Hepatocyte (in vitro differentiated cells): ENCODE data around the gene SPEG. TPM values are rescaled to one million over a fixed set of nuclear protein-coding genes. Genes with fewer than 3 reads are reported as not detected.

ENCODE experiments used
- DNase-seq: peaks from one replicate; pipeline ENCODE4 v3.0.0-alpha.2; 2016; ENCODE audit warnings: low spot score
- H2AFZ ChIP-seq: fragments of 200-600 bp; sonication (generic); 2 replicates; pipeline ENCODE4 v1.6.0; 2016; ENCODE audit warnings: antibody characterized with exemption, mild to moderate bottlenecking
- H3K27ac ChIP-seq: fragments of 200-600 bp; sonication (generic); 2 replicates; pipeline ENCODE4 v1.5.1; 2016; ENCODE audit warnings: mild to moderate bottlenecking
- H3K27me3 ChIP-seq: fragments of 200-600 bp; sonication (generic); 2 replicates; pipeline ENCODE4 v1.6.1; 2016
- H3K36me3 ChIP-seq: fragments of 200-600 bp; sonication (generic); replicated peaks from 2 replicates; pipeline ENCODE4 v1.5.1; 2016; ENCODE audit warnings: low read depth; ENCODE audit not compliant: insufficient read depth
- H3K4me1 ChIP-seq: fragments of 200-600 bp; sonication (generic); 2 replicates; pipeline ENCODE4 v1.5.1; 2016; ENCODE audit warnings: mild to moderate bottlenecking, moderate library complexity; ENCODE audit not compliant: insufficient read depth
- H3K4me2 ChIP-seq: fragments of 200-600 bp; sonication (generic); 2 replicates; pipeline ENCODE4 v1.6.0; 2016
- H3K4me3 ChIP-seq: fragments of 200-600 bp; sonication (generic); 2 replicates; pipeline ENCODE4 v1.5.1; 2016; ENCODE audit warnings: mild to moderate bottlenecking
- H3K79me2 ChIP-seq: fragments of 200-600 bp; sonication (generic); 2 replicates; pipeline ENCODE4 v1.6.0; 2017; ENCODE audit warnings: mild to moderate bottlenecking
- H3K9me2 ChIP-seq: fragments of 200-600 bp; sonication (generic); replicated peaks from 2 replicates; pipeline ENCODE4 v1.6.0; 2017; ENCODE audit warnings: mild to moderate bottlenecking; ENCODE audit not compliant: insufficient read depth
- H3K9me3 ChIP-seq: fragments of 200-600 bp; sonication (generic); 2 replicates; pipeline ENCODE4 v1.5.1; 2016; ENCODE audit warnings: low read depth, mild to moderate bottlenecking
- H4K20me1 ChIP-seq: fragments of 200-600 bp; sonication (generic); 2 replicates; pipeline ENCODE4 v1.6.0; 2016; ENCODE audit warnings: mild to moderate bottlenecking; ENCODE audit not compliant: insufficient read depth, poor library complexity, severe bottlenecking
- CTCF ChIP-seq: fragments of 200-600 bp; sonication (generic); IDR thresholded peaks from 2 replicates; pipeline ENCODE4 v1.5.1; 2016; ENCODE audit warnings: antibody characterized with exemption, mild to moderate bottlenecking; ENCODE audit not compliant: poor library complexity
- EZH2 ChIP-seq: fragments of 200-600 bp; sonication (generic); IDR thresholded peaks from 2 replicates; pipeline ENCODE4 v1.6.1; 2016; ENCODE audit warnings: antibody characterized with exemption, mild to moderate bottlenecking, borderline replicate concordance
- EZH2phosphoT487 ChIP-seq: fragments of 200-600 bp; sonication (generic); IDR thresholded peaks from one replicate; pipeline ENCODE4 v1.6.1; 2018; ENCODE audit warnings: antibody characterized with exemption, mild to moderate bottlenecking, low read depth, moderate library complexity; ENCODE audit not compliant: unreplicated experiment, severe bottlenecking
- WGBS: methylation state at CpG from one replicate; pipeline ENCODE4 v1.1.6; 2016; ENCODE audit warnings: low lambda C conversion rate; ENCODE audit errors: missing lambda C conversion rate; 5-methylcytosine and 5-hydroxymethylcytosine counted together
- polyA plus RNA-seq: library from polyadenylated mRNA; unstranded; fragments of >200 nt; fragmentation: Nextera tagmentation; extraction: Ambion mirVana; gene quantifications from 2 replicates; pipeline ENCODE4 v1.2.1, GENCODE V29; 2016
- total RNA-seq: library from RNA; depleted of rRNA; stranded (reverse); fragments of >200 nt; gene quantifications from 2 replicates; pipeline ENCODE4 v1.2.3, GENCODE V29; 2014

The SPEG gene
- total and polyA plus RNA-seq, 2 experiments from 2014 or later = 21.6 to 40.0 TPM

DNA sequence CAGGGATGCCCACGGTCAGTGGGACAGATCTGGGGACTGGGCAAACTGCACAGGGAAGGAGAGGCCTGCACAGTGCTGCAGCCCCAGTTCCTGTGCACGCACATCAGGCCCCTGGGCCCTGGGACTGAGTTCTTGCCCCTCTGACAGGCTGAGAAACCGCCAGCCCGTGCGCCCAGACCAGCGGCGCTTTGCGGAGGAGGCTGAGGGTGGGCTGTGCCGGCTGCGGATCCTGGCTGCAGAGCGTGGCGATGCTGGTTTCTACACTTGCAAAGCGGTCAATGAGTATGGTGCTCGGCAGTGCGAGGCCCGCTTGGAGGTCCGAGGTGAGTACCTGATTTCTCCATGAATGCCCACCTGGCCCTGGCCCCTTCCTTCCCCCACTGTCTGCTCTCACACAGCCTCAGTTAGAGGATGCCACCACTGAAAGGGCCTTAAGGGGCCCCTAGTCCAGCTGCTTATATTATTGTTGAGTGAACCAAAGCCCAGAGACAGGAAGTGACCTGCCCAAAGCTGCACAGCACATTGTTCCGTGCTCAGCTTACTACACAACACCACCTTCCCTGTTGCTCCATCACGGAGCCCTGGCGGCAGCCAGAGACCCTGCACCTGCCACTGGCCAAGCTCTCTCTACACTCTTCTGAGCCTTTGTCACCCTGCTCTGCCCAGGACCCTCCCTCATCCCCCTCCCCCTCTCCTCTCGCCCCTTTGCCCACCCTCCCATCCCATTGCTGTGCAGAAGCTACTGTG is 29.8 kb downstream of the SPEG start:
- no peak for DNase-seq
- H2AFZ ChIP-seq = no peak overlapping the region
- no peaks in the 10 kb centered on the region for H3K79me2 ChIP-seq
- 96% methylated on average over 19 of the region's 21 CpGs for WGBS
- H3K36me3 ChIP-seq = no peaks in the 10 kb centered on the region
- H4K20me1 ChIP-seq = no peaks in the 10 kb centered on the region
- no peaks in the 10 kb centered on the region for H3K9me3 ChIP-seq
- H3K4me2 ChIP-seq = no peak overlapping the region
- H3K27ac ChIP-seq = no peak overlapping the region
- TF ChIP-seq CTCF = no peak
- H3K4me3 ChIP-seq = no peak overlapping the region
- peaks cover 19% of the 10 kb centered on the region for H3K4me1 ChIP-seq
- no peaks in the 10 kb centered on the region for H3K27me3 ChIP-seq
- H3K9me2 ChIP-seq = no peaks in the 10 kb centered on the region

- Histone ChIP-seq H3K27ac (no peak overlapping the region), H3K4me3 (no peak overlapping the region), H3K36me3 (no peaks in the 10 kb centered on the region), H3K4me2 (no peak overlapping the region), H4K20me1 (no peaks in the 10 kb centered on the region), H3K27me3 (no peaks in the 10 kb centered on the region), H3K79me2 (no peaks in the 10 kb centered on the region), H3K9me2 (no peaks in the 10 kb centered on the region), H3K9me3 (no peaks in the 10 kb centered on the region), H3K4me1 (peaks cover 4% of the 10 kb centered on the region), H2AFZ (no peak overlapping the region)
- TF ChIP-seq EZH2phosphoT487 = no peak
- no peak for TF ChIP-seq CTCF
- TF ChIP-seq EZH2 = no peak
- no peak for DNase-seq
- 97% methylated on average over 27 of the region's 47 CpGs for WGBS
These were observed 31.3 kb downstream of the SPEG start for GRCh38 chr2:219465659-219466561.

- DNase-seq = no peak
- Histone ChIP-seq H2AFZ (no peak overlapping the region), H3K9me2 (no peaks in the 10 kb centered on the region), H3K4me2 (no peak overlapping the region), H3K36me3 (no peaks in the 10 kb centered on the region), H3K27me3 (no peaks in the 10 kb centered on the region), H3K4me1 (no peaks in the 10 kb centered on the region), H3K79me2 (no peaks in the 10 kb centered on the region), H3K9me3 (no peaks in the 10 kb centered on the region), H3K4me3 (no peak overlapping the region), H3K27ac (no peak overlapping the region), H4K20me1 (no peaks in the 10 kb centered on the region)
- WGBS = 84% methylated on average over 28 of the region's 28 CpGs
- TF ChIP-seq EZH2 (no peak), CTCF (no peak), EZH2phosphoT487 (no peak)
These were observed 32.4 kb downstream of the SPEG start for GRCh38 chr2:219466816-219467735.
